DMS53 (cell line): ENCODE results near the gene GLT1D1.
"Not testable (repeated sequence)": the region's sequence is repeated elsewhere in the genome, so short reads cannot be mapped to it uniquely, and the experiment has no call there.

Experiments
- DNase-seq: peaks from one replicate; lab custom pipeline; 2025; lab: John Stamatoyannopoulos, UW

GLT1D1 gene

GRCh38 chr12:128820723-128821432 lies 32.4 kb upstream of the GLT1D1 start:
- DNase-seq, result no peak

DNA sequence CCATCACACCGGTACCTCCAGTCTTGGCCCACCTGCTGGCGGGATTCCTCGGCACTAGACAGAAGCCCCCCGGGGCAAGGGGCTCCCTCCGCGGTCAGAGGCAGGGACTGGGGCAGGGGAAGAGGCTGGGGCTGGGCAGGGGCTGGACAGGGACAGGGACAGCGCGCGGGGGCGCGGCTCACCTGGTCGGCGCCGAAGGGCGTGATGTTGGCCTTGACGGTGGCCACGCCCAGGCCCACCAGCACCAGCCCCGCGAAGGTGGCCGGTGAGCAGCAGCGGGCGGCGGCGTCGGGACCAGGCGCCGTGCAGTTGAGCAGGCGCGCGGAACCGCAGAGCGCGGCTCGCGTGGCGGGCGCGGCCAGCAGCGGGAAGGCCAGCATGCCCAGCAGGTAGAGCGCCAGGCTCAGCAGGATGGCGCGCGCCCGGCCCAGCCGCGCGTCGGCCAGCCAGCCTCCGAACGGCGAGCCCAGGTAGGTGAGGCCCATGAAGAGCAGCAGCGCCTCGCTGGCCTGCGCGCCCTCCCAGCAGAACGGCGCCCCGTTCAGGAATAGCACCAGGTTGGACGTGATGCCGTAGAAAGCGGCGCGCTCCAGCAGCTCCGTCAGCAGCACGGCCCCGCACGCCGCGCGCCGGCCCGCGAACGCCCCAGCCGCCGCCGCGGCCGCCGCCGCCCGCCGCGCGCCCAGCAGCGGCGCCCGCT lies 29.9 kb upstream of the GLT1D1 start:
- DNase-seq, result peak; percentile 86

- DNase-seq, result peak; percentile 98
These were observed 29.1 kb upstream of the GLT1D1 start, which contains the start of gene SLC15A4 for GRCh38 chr12:128823916-128824839. SLC15A4 (minus strand) TSS chr12:128823958; CDS start chr12:128823943, 15 bp downstream.

DNA sequence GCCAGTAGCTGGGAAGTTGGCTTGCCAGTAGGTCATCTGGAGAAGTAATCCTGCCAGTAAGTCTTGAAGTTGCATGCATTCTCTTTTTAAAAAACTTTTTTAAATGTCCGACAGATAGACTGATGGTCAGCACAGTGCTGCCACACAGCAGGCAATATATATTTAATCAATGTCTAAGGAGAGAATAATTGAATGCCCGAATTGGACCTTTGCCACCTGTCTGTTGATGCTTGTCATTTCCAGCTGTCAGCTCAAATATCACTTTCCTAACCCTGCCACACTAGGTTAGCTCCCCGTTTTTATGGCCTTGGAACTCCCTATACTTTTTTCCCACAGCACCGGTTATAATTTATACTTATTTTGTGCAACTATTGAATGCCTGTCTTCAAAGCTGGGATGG lies 27.4 kb upstream of the GLT1D1 start:
- no peak for DNase-seq

DNA sequence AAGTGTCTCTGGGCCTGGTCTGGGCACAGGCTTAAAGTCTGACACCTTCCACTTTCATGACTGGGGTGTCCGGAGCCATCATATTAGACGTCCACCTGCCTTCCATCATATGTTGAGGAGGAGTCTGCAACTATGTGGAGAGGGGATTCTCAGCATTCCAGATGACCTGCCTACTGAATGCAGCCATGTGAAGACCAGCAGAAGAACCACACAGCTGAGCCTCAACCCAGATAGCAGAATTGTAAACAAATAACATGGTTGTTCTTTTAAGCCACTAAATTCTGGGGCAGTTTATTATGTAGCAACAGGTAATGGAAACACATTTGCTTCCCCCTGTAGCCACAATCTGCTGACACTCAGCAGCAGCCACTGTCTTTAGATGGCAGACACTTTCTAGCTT lies 25.6 kb upstream of the GLT1D1 start:
- DNase-seq, result no peak

DNA sequence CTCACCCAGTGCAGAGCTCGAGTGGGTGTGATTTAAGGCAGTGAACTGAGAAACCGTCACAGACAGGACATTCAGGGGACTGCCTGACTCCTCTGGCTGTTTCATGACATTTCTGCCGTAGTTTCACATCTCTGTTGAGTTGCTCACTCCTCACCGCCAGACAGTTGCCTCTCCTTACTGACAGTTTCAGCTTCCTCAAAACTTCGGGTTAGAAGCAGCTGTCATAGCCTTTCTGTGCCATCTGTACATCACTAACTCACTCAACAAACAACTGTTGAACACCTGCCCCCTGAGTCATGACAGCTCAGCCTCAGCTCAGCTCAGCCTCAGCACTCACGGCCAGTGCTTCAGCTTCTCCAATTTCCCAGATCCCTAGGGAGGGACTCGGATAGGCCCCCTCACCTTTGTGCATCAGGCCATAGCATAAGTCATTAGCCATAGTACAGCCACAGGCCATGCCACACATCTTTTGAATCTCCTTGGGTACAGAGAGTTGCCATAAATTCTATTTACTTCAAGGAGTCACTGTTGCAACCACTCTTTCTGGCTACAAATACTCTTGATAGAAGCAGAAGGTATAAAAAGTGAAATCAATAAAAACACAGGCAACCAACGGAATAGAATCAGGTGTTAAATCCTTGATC lies 23.3 kb upstream of the GLT1D1 start:
- peak; percentile 20 for DNase-seq

DNA sequence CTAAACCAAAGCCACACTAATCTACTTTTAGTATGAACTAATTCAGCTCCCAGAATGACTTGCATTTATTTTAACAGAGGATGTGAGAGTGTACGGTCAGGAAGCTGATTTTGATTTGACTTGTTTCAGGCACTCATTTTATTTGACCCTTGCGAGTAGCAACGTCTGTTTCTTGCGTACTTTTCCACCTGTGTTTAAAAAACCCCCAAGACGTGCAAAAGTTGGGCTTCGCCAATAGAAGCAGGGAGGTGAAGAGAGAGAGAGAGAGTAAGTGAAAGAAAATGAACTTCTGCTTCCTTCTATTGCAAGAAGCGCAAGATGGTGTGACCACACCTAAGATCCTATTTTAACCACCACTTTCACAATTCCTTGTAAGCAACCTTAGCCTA lies 22.8 kb upstream of the GLT1D1 start:
- no peak for DNase-seq

- no peak for DNase-seq
These were observed 19.9 kb upstream of the GLT1D1 start for GRCh38 chr12:128833418-128833817.

- DNase-seq, result not testable (repeated sequence)
These were observed 13.4 kb upstream of the GLT1D1 start for GRCh38 chr12:128839885-128840284.

DNA sequence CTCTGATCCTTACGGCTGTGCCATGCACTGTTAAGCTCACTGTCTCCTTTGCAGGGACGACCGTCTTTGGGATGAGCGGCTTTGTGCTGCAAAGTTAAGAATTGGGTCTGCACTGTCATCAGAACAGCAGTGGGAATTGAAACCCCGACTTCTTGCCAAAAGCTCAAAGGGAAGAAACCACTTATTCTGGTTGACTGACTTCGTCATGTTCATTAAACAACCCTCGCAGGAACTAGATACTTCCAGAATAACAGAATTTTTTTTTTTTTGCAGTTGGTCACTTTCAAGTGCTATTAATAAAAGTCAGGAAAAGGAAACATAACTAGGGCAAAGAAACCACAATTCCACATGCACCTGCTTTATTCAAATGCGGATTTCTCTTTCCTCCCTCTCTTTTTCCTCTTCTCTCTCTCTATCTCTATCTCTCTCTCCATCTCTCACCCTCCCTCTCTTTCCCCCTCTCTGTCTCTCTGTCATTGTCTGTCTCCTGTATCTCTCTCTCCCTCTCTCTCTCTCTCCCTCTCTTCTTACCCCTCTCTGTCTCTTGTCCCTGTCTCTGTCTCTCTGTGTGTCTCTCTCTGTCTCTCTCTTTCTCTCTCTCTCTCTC lies 12.3 kb upstream of the GLT1D1 start:
- peak; percentile 41 for DNase-seq

GRCh38 chr12:128842579-128842978 lies 10.7 kb upstream of the GLT1D1 start:
- DNase-seq, result no peak

DNA sequence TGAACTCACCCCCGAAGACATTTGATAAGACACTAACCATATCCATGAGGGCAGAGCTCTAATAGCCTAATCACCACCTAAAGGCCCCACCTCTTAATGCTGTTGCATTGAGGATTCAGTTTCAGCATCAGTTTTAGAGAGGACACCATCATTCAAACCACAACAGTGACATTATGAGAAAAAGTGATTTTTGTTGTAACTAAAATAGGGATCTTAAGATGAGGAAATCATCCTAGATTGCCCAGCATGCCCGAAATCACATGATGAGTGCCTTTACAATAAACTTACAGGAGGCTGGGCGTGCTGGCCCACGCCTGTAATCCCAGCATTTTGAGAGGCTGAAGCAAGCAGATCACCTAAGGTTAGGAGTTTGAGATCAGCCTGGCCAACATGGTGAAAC lies 9.7 kb upstream of the GLT1D1 start:
- no peak for DNase-seq

GRCh38 chr12:128844031-128844635 lies 9.1 kb upstream of the GLT1D1 start:
- DNase-seq, result peak; percentile 34

DNA sequence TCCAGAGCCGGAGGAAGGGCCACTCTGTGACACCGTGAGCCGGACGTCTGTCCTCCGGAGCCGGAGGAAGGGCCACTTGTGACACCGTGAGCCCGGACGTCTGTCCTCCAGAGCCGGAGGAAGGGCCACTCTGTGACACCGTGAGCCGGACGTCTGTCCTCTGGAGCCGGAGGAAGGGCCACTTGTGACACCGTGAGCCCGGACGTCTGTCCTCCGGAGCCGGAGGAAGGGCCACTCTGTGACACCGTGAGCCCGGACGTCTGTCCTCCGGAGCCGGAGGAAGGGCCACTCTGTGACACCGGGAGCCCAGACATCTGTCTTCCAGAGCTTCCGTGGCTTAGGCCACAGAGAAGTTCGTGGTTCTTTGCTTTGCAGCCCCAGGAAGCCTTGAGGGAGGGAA lies 6.6 kb upstream of the GLT1D1 start:
- not testable (repeated sequence) for DNase-seq

GRCh38 chr12:128848371-128848770 lies 4.9 kb upstream of the GLT1D1 start:
- no peak for DNase-seq

DNA sequence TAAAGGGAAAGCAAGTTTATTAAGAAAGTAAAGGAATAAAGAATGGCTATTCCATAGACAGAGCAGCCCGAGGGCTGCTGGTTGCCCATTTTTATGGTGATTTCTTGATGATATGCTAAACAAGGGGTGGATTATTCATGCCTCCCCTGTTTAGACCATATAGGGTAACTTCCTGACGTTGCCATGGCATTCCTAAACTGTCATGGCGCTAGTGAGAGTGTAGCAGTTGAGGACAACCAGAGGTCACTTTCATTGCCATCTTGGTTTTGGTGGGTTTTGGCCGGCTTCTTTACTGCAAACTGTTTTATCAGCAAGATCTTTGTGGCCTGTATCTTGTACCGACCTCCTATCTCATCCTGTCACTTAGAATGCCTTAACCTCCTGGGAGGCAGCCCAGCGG lies 3.5 kb upstream of the GLT1D1 start:
- DNase-seq, result not testable (repeated sequence)

GRCh38 chr12:128850400-128850799 lies 2.9 kb upstream of the GLT1D1 start:
- no peak for DNase-seq

- not testable (repeated sequence) for DNase-seq
These were observed 1.8 kb upstream of the GLT1D1 start for GRCh38 chr12:128851429-128851828.

- no peak for DNase-seq
These were observed 1.1 kb upstream of the GLT1D1 start for GRCh38 chr12:128852026-128852698.

- DNase-seq, result peak; percentile 25
These were observed 421 bp downstream of the GLT1D1 start for GRCh38 chr12:128853600-128854197.
